A172 (cell line): ENCODE measurements around the gene CDNF. TPM values are rescaled to one million over a fixed set of nuclear protein-coding genes. Genes with fewer than 3 reads are reported as not detected.
A peak's percentile ranks its signal among the peaks of the same experiment; 100 is the strongest.

Source experiments
- DNase-seq: peaks from one replicate; pipeline ENCODE4 v3.0.0-alpha.2; 2015; ENCODE audit warnings: low spot score
- total RNA-seq: library from RNA; depleted of rRNA; stranded (reverse); fragments of >200 nt; shearing (Covaris generic); gene quantifications from 2 replicates; pipeline ENCODE4 v1.2.3, GENCODE V29; 2014; rRNA removed

Gene CDNF
- total RNA-seq, 1 experiment from 2014 or later: 1.2 TPM

- DNase-seq: no peak
Observed at GRCh38 chr10:14798636-14799035, 39.2 kb downstream of the CDNF start.

DNA sequence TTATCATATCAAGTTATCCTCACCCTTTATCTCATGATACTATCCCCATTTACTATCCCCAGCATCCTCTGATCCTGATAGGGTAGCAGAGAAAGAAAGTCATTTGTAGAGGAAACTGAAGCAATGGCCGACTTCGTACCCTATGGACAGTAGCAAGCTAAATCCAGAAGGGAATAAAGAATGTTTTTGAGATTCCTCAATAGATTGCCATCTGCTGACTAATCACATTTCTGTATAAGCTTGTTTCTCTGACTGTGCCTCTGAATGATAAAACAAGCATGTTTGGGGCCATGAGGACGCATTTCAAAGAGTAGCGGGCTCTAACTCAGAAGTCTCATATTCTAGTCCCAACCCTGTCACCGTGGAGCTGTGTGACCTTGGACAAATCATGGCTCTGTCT, 49.9 kb downstream of the CDNF start:
- DNase-seq: no peak

- no peak for DNase-seq
Observed at GRCh38 chr10:14784459-14785055, 53.3 kb downstream of the CDNF start.

DNA sequence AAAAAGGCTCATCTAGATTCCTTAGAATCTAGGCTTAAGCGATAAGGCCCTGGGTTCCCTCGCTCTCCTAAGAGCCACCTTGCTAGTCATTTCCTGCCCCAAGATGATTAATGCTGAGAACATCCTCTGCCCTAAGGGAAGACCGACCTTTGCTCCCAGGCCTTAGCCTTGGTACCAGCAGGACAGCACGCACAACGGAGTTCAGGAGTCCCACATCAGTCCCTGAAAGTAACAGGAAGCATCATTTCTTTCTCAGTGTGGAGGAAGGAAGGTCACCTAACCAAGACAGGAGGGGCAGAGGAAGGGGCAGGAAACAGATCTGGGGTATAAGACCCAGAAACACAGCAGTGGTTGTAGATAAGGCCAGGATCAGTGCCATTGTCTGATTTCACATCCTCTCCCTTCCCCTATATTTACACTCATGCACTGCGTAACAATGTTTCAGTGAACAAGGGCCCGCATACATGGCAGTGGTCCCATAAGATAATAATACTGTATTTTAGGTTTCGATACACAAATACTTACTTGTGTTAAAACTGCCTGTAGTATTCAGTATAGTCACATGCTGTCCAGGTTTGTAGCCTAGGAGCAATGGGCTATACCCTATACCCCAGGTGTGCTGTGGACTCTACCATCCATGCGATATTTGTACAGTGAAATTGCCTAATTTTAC, 55.0 kb downstream of the CDNF start:
- peak; percentile 93 for DNase-seq

DNA sequence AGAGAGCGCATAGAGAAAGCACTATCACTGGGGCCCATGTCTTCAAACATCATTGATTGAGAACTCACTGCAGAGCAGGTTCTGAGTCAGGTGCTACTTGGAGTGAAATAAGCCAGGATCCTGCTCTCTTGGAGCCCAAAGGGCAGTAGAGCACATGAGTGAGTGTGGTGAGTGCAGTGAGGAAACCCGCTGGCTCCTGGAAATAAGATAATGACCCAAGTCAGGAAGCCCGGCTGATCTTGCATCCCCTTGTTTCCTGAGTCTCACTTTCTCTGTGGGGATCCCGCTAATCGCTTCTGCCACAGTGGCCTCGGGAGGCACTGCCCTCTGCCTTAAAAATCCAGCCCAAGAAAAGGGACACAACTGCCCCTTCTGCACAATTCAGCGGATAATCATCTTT, 56.1 kb downstream of the CDNF start:
- no peak for DNase-seq

DNA sequence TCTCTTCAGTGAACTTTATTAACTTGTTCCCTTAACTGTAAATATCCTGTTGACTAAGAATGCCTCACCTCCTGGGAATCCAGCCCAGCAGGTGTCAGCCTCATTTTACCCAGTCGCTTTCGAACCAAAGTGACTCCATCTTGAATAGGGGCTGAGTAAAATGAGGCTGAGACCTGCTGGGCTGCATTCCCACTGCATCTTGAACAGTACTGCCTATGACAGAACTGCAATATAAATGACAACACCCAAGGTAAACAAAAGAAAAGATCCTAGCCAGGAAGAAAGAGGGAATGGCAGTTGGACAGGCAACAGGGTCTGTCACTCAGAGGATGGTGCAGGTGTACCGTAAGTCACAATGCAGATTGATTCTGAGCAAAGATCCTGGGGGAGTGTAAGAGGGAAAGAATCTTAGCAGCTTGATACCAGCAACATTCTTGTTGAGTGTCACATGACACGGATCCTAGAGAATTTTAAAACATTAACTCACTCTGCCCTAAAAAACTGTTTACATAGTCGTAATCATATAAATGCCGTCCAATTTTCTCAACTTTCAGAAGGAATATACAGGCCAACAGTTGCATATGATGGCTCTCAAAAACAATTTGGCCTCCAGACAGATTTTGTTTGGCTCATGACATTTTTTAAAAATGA, 58.7 kb downstream of the CDNF start:
- DNase-seq: peak; percentile 14

GRCh38 chr10:14776546-14776945, 61.3 kb downstream of the CDNF start:
- no peak for DNase-seq

GRCh38 chr10:14775656-14776055, 62.2 kb downstream of the CDNF start:
- DNase-seq: no peak

DNA sequence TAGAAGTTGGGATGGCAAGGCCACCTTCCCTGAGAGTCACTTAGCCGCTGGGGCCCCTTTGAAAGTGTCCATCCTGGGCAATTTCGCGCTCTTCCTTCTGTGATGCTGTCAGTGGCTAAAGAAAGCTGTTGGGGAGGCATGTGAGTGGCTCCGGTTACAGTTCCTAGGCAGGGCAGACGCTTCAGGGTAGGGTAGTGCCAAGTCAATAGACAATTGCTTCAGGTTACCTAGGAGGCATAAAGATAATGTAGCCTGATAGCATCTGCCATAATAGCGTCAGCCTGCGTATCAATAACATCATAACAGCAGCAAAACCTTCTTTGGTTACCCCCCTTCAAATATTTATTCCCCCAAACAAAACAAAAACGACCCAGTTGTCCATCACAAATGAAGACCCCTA, 63.0 kb downstream of the CDNF start, which contains the start of gene FAM107B:
TSS of gene FAM107B (minus strand) at position 101 of the 400 bp plus-strand sequence. CDS start 234 bp downstream, outside the sequence.
- DNase-seq: no peak

DNA sequence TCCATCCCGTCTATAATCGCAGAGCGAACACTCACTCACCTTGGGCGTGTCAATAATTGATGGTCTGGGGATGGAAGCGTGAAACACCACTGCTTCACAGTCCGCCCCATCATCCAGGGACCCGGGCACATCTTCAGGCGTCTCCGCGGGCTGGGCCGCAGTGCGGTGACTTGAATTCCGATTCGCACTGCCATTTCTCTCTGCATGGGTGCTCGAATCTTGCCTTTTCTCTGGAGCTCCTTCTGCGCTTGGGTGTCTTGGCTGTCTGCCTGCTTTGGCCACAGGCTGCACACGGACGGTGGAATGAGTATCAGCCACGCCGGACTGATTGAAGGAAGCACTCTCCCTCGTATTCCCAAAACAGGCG, 63.6 kb downstream of the CDNF start:
- DNase-seq: no peak

- DNase-seq: no peak
Observed at GRCh38 chr10:14773551-14774213, 64.2 kb downstream of the CDNF start.

GRCh38 chr10:14772399-14772798, 65.4 kb downstream of the CDNF start:
- DNase-seq: no peak

- no peak for DNase-seq
Observed at GRCh38 chr10:14770927-14771326, 66.9 kb downstream of the CDNF start.

Other genes with a start within 250 kb of the CDNF start
- 18.2 and 24.3 TPM in 2 replicates for gene FAM107B, start 63.1 kb downstream of the CDNF start, total RNA-seq
- 65.3 and 82.9 TPM in 2 replicates for gene HSPA14, start 269 bp upstream of the CDNF start, total RNA-seq
- 18.9 and 22.5 TPM in 2 replicates for gene MSANTD7, start 269 bp upstream of the CDNF start, total RNA-seq
- gene SUV39H2, start 40.8 kb upstream of the CDNF start, total RNA-seq: 50.5 and 64.3 TPM in 2 replicates
- gene DCLRE1C, start 116.1 kb upstream of the CDNF start, total RNA-seq: 13.3 and 14.4 TPM in 2 replicates
- 0.48 TPM in 1 of 2 replicates, not detected in the other for gene MEIG1, start 121.4 kb upstream of the CDNF start, total RNA-seq
- gene OLAH, start 205.9 kb upstream of the CDNF start, total RNA-seq: not detected in 2 replicates